GM12874 (cell line): Measurements from ENCODE around the gene RPS13.

Experiments used
- TF ChIP-seq, protein P1 (sequence below): IDR thresholded peaks from 2 replicates; pipeline ENCODE4 v1.5.1; 2011; ENCODE audit warnings: low read depth, mild to moderate bottlenecking, control low read depth, low read length, moderate library complexity; ENCODE audit not compliant: insufficient read depth

Gene RPS13

GRCh38 chr11:17098038-17098437, 20.6 kb upstream of the RPS13 start:
- TF ChIP-seq, protein P1, sequence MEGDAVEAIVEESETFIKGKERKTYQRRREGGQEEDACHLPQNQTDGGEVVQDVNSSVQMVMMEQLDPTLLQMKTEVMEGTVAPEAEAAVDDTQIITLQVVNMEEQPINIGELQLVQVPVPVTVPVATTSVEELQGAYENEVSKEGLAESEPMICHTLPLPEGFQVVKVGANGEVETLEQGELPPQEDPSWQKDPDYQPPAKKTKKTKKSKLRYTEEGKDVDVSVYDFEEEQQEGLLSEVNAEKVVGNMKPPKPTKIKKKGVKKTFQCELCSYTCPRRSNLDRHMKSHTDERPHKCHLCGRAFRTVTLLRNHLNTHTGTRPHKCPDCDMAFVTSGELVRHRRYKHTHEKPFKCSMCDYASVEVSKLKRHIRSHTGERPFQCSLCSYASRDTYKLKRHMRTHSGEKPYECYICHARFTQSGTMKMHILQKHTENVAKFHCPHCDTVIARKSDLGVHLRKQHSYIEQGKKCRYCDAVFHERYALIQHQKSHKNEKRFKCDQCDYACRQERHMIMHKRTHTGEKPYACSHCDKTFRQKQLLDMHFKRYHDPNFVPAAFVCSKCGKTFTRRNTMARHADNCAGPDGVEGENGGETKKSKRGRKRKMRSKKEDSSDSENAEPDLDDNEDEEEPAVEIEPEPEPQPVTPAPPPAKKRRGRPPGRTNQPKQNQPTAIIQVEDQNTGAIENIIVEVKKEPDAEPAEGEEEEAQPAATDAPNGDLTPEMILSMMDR: no peak

DNA sequence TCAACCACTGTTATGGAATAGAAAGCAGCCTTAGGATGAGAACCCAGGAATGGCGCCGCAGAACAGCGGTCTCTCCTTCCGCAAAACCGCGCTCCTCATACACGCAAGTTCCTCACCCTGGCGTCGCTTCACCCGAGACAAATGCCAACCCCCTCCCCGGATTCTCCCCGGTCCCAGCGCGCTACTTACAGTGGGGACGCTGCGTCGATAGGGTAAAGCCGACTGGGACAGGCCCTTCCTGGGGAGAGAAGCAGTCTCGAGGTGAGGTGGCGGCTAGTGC, 287 bp downstream of the RPS13 start:
- TF ChIP-seq, protein P1: no peak

DNA sequence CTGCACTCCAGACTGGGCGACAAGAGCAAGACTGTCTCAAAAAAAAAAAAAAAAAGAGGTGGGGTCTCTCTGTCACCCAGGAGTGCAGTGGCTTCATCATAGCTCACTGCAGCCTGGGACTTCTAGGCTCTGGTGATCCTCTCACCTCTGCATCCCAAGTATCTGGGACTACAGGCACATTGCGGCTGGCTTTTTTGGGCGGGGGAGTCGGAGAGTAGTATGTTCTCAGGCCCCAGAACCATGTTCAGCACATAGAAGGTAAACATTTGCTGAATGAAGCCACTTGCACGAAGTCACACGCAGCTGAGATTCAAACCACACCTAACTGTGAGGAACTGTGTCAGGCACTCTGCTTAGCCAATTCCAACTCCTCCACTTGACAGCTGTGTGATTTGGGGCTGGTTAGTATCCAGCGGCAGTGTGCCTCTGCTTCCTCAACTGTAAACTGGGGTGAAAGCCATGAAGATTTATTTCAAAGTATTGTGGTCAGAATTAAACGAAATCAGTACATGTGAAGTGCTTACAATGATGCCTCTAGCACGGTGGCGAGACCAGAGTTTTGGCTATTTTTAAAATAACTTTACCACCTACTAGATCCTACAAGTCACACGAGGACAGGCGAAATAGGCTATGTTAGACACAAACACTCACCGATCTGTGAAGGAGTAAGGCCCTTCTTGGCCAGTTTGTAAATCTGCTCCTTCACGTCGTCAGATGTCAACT, 789 bp downstream of the RPS13 start:
- TF ChIP-seq, protein P1: no peak

- TF ChIP-seq, protein P1: no peak
Observed at GRCh38 chr11:17075506-17075905, 2.0 kb downstream of the RPS13 start.

DNA sequence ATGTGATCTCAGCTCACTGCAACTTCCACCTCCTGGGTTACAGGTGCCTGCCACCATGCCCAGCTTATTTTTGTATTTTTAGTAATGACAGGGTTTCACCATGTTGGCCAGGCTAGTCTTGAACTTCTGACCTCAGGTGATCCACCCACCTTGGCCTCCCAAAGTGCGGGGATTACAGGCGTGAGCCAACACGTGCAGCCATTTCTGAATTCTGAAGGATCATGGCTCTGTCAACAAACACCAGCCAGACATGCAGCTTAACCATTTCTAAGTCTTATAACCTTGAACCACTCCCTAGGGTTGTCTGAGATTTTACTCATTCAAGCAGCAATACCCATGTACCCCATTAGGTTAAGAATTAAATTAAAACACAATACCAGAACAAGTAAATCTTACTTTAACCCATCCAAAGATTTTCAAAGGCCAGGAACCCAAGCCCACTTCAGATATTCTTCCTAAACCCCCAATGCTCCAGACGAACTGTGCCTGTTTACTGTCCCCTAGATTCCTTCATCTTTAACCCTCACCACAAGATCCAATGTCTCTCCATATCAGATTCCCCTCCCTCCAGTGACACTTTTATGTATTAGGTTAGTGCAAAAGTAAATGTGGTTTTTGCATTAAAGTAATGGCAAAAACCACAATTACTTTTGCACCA, 4.0 kb downstream of the RPS13 start:
- TF ChIP-seq, protein P1: no peak

DNA sequence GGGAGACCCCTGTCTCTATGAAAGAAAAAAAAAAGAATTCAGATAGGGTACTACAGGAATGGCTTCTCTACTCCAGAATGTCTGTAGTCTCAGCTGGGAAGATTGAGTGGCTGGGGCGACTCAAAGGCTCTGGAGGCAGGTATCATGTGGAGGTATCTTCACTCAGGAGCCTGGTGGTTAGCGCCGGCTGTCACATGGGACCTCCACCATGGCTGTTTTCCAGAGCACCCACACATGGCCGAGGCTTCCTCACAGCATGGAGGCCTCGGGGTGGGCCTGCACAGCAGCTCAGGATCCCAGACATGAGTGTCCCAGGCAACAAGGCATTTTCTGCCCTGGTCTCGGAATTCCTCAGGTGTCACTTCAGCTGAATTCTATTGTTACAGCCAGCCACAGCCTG, 10.1 kb downstream of the RPS13 start:
- TF ChIP-seq, protein P1: no peak

GRCh38 chr11:17066691-17067090, 10.8 kb downstream of the RPS13 start:
- TF ChIP-seq, protein P1: no peak
